Esophagus muscularis mucosa (tissue), 4 donors: ENCODE results near the gene PEDS1. TPM values are rescaled to one million over a fixed set of nuclear protein-coding genes. Genes with fewer than 3 reads are reported as not detected.

Experiments used
- DNase-seq: peaks from one replicate; pipeline ENCODE4 v3.0.0-alpha.2; 2017; ENCODE audit errors: extremely low spot score
- H3K27ac ChIP-seq, 4 donors: fragments of 200-600 bp; sonication (generic); replicated peaks in 1 of 4; 1 replicate in 3 of 4; 2 replicates in 1 of 4; pipeline ENCODE4 v1.5.1; 2016 to 2019; ENCODE audit warnings: mild to moderate bottlenecking in 1 of 4
- H3K27me3 ChIP-seq, 4 donors: fragments of 200-600 bp; sonication (generic); one replicate each; pipeline versions ENCODE4 v1.5.1 to v1.6.0; 2016 to 2019
- H3K36me3 ChIP-seq, 4 donors: fragments of 200-600 bp; sonication (generic); one replicate each; pipeline ENCODE4 v1.5.1; 2016 to 2019
- H3K4me1 ChIP-seq, 4 donors: fragments of 200-600 bp; sonication (generic); one replicate each; pipeline ENCODE4 v1.5.1; 2016 to 2019
- H3K4me3 ChIP-seq, 4 donors: fragments of 200-600 bp; sonication (generic); 1 replicate in 2 of 4; 2 replicates in 2 of 4; pipeline ENCODE4 v1.5.1; 2016 to 2019; ENCODE audit warnings: mild to moderate bottlenecking in 4 of 4, moderate library complexity in 1 of 4
- H3K9me3 ChIP-seq, 4 donors: fragments of 200-600 bp; sonication (generic); 1 replicate in 3 of 4; 2 replicates in 1 of 4; pipeline ENCODE4 v1.5.1; 2016 to 2019
- EP300 ChIP-seq: sonication (generic); formaldehyde crosslinking; IDR thresholded peaks from one replicate; pipeline ENCODE4 v1.6.1; 2017; ENCODE audit warnings: antibody characterized with exemption
- POLR2A ChIP-seq: fragments of 450-650 bp; IDR thresholded peaks from one replicate; pipeline ENCODE4 v1.6.1; 2017; ENCODE audit warnings: antibody characterized with exemption, moderate library complexity, mild to moderate bottlenecking, low read depth
- POLR2AphosphoS5 ChIP-seq, 2 donors: sonication (generic); formaldehyde crosslinking; IDR thresholded peaks; one replicate each; pipeline ENCODE4 v1.6.1; 2017; ENCODE audit warnings: antibody characterized with exemption in 2 of 2
- WGBS: methylation state at CpG from one replicate; pipeline ENCODE4 v1.1.5; 2018; 5-methylcytosine and 5-hydroxymethylcytosine counted together
- intact Hi-C: fragments of 100-400 bp; cut with DNase I; formaldehyde crosslinking; loops from one replicate; pipeline ENCODE4 v1.15.1; 2023
- total RNA-seq, 4 donors: library from RNA; depleted of rRNA; stranded (reverse); fragments of >200 nt; gene quantifications; one replicate each; pipeline versions ENCODE4 v1.1.0 to v1.2.1, GENCODE V29; 2016
- TF ChIP-seq, protein P1 (sequence below), 3 experiments: fragments of 200-600 bp in 2 of 3; fragments of 450-650 bp in 1 of 3; sonication (generic) in 2 of 3; IDR thresholded peaks; one replicate each; pipeline ENCODE4 v1.5.1; 2017 to 2019; ENCODE audit warnings: antibody characterized with exemption in 3 of 3, mild to moderate bottlenecking in 2 of 3, moderate library complexity in 1 of 3

PEDS1 gene
- total RNA-seq, 4 donors from 2014 or later = 22.2 to 50.3 (median 30.7) TPM

GRCh38 chr20:50199703-50200102, 46.2 kb upstream of the PEDS1 start:
- Histone ChIP-seq H3K4me3 (no peak overlapping the region), H3K36me3 (peaks cover 0 to 4% (median 3%) of the 10 kb centered on the region in 4 donors), H3K4me1 (peaks cover 3 to 20% (median 14%) of the 10 kb centered on the region in 4 donors), H3K27me3 (no peaks in the 10 kb centered on the region), H3K9me3 (peaks cover 0 to 6% (median 0%) of the 10 kb centered on the region in 4 donors), H3K27ac (no peak overlapping the region)
- 84% methylated on average over 4 of the region's 4 CpGs for WGBS
- intact Hi-C loops = loop anchor here (5.0 kb wide), 1 partner anchor 73 kb away; no protein-coding TSS in a partner anchor
- DNase-seq = no peak
- TF ChIP-seq, protein P1, sequence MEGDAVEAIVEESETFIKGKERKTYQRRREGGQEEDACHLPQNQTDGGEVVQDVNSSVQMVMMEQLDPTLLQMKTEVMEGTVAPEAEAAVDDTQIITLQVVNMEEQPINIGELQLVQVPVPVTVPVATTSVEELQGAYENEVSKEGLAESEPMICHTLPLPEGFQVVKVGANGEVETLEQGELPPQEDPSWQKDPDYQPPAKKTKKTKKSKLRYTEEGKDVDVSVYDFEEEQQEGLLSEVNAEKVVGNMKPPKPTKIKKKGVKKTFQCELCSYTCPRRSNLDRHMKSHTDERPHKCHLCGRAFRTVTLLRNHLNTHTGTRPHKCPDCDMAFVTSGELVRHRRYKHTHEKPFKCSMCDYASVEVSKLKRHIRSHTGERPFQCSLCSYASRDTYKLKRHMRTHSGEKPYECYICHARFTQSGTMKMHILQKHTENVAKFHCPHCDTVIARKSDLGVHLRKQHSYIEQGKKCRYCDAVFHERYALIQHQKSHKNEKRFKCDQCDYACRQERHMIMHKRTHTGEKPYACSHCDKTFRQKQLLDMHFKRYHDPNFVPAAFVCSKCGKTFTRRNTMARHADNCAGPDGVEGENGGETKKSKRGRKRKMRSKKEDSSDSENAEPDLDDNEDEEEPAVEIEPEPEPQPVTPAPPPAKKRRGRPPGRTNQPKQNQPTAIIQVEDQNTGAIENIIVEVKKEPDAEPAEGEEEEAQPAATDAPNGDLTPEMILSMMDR (IDR thresholded peaks at IDR 0.05) = no peak
- TF ChIP-seq EP300 = no peak

DNA sequence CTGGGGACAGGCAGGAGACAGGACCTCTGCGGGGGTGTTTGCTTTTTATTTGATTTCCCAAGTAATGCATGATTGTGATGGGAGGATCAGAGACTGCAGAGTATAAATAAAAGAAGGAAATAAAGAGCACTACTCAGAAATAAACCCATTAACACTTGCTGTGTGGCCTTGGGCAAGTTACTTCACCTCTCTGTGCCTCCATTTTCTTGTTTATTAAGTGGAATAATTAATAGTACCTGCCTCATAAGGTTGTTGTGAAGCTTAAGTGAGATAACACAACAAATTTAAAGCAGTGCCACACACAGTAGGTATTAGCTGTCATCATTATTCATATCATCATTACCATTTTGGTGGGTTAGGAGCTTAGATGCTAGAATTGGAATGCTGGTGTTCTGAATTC, 45.2 kb upstream of the PEDS1 start:
- Histone ChIP-seq H3K4me3 (no peak overlapping the region), H3K9me3 (peaks cover 0 to 6% (median 0%) of the 10 kb centered on the region in 4 donors), H3K36me3 (peaks cover 5 to 14% (median 9%) of the 10 kb centered on the region in 4 donors), H3K4me1 (peaks cover 10 to 29% (median 24%) of the 10 kb centered on the region in 4 donors), H3K27ac (no peak overlapping the region), H3K27me3 (no peaks in the 10 kb centered on the region)
- intact Hi-C loops = no loop called here
- 100% methylated on average over 1 of the region's 1 CpG for WGBS
- TF ChIP-seq POLR2AphosphoS5 (IDR thresholded peaks at IDR 0.05) (no peak), POLR2A (no peak), EP300 (no peak)
- TF ChIP-seq, protein P1 (IDR thresholded peaks at IDR 0.05) = no peak
- no peak for DNase-seq

DNA sequence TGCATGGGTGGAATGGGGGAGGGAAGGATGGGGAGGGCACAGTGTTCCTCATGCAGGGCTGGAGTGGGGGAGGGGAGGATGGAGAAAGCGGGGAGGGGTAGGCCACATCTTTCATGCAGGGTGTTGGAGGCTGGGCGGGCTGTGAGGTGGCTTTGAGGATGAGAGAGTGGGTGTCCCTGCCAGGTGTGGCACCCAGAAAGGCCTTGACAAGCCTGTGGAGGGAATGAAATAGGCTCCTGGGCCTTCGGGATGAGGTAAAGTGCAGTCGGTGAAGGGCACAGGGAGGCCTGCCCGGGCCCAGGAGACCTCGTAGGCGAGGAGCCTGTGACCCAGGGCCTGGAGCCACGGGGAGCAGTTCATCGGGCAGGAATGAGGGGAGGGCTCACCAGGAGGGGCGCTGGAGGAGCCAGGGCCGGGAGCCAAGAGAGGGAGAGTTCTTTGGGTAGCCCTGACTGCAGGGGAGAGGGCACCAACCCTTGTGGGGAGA, 44.7 kb upstream of the PEDS1 start:
- H3K4me1 ChIP-seq = peaks cover 13 to 33% (median 29%) of the 10 kb centered on the region in 4 donors
- no peak overlapping the region for H3K27ac ChIP-seq
- TF ChIP-seq, protein P1 (IDR thresholded peaks at IDR 0.05) = no peak
- TF ChIP-seq POLR2AphosphoS5 (IDR thresholded peaks at IDR 0.05) = peak in 1 of 2 donors; percentile 12
- H3K36me3 ChIP-seq = peaks cover 6 to 19% (median 13%) of the 10 kb centered on the region in 4 donors
- no peaks in the 10 kb centered on the region for H3K27me3 ChIP-seq
- no peak for DNase-seq
- 53% methylated on average over 11 of the region's 11 CpGs for WGBS
- intact Hi-C loops = no loop called here
- H3K9me3 ChIP-seq = peaks cover 0 to 6% (median 0%) of the 10 kb centered on the region in 4 donors
- no peak overlapping the region for H3K4me3 ChIP-seq

GRCh38 chr20:50197463-50198179, 44.1 kb upstream of the PEDS1 start:
- Histone ChIP-seq H3K4me1 (peaks cover 13 to 39% (median 32%) of the 10 kb centered on the region in 4 donors), H3K4me3 (no peak overlapping the region), H3K36me3 (peaks cover 8 to 24% (median 17%) of the 10 kb centered on the region in 4 donors), H3K27me3 (no peaks in the 10 kb centered on the region), H3K27ac (no peak overlapping the region), H3K9me3 (peaks cover 0 to 6% (median 0%) of the 10 kb centered on the region in 4 donors)
- intact Hi-C loops = no loop called here
- no peak for DNase-seq
- 88% methylated on average over 10 of the region's 10 CpGs for WGBS
- TF ChIP-seq POLR2A (no peak), POLR2AphosphoS5 (IDR thresholded peaks at IDR 0.05) (peak in 1 of 2 donors; percentile 28)
- TF ChIP-seq, protein P1 (IDR thresholded peaks at IDR 0.05) = no peak
